Trophoblast cell (in vitro differentiated cells and primary cell): Measurements from ENCODE around the gene GHR.

ENCODE experiments used
- DNase-seq, 2 donors: peaks; one replicate each; pipeline ENCODE4 v3.0.0-alpha.2; 2016
- H2AFZ ChIP-seq: 2 replicates; pipeline ENCODE4 v1.6.1; 2013; ENCODE audit warnings: low read length, moderate library complexity, mild to moderate bottlenecking; ENCODE audit not compliant: insufficient read depth, poor library complexity
- H2AK5ac ChIP-seq: 2 replicates; pipeline ENCODE4 v1.6.1; 2013; ENCODE audit warnings: mild to moderate bottlenecking, low read length
- H2BK120ac ChIP-seq: 2 replicates; pipeline ENCODE4 v1.6.1; 2013; ENCODE audit warnings: low read length, mild to moderate bottlenecking, moderate library complexity; ENCODE audit not compliant: insufficient read depth, poor library complexity
- H2BK12ac ChIP-seq: 2 replicates; pipeline ENCODE4 v1.6.1; 2013; ENCODE audit warnings: mild to moderate bottlenecking, low read length, moderate library complexity
- H2BK5ac ChIP-seq: 2 replicates; pipeline ENCODE4 v1.6.1; 2013; ENCODE audit warnings: low read length, low read depth, moderate library complexity, mild to moderate bottlenecking; ENCODE audit not compliant: poor library complexity
- H3K14ac ChIP-seq: 2 replicates; pipeline ENCODE4 v1.6.1; 2013; ENCODE audit warnings: mild to moderate bottlenecking, low read length
- H3K18ac ChIP-seq: 2 replicates; pipeline ENCODE4 v1.6.1; 2013; ENCODE audit warnings: mild to moderate bottlenecking, low read length
- H3K23ac ChIP-seq: 2 replicates; pipeline ENCODE4 v1.6.1; 2013; ENCODE audit warnings: low read length
- H3K27ac ChIP-seq: 2 replicates; pipeline ENCODE4 v1.5.1; 2013; ENCODE audit warnings: low read depth, mild to moderate bottlenecking, inconsistent platforms, low read length, moderate library complexity
- H3K27me3 ChIP-seq: 2 replicates; pipeline ENCODE4 v1.6.1; 2013; ENCODE audit warnings: inconsistent platforms, mild to moderate bottlenecking, low read length, moderate library complexity; ENCODE audit not compliant: insufficient read depth
- H3K36me3 ChIP-seq, 2 experiments: 1 replicate in 1 of 2; 2 replicates in 1 of 2; pipeline ENCODE4 v1.6.1; 2013; ENCODE audit warnings: low read length in 2 of 2, mild to moderate bottlenecking in 2 of 2, moderate library complexity in 1 of 2; ENCODE audit not compliant: insufficient read depth in 2 of 2, control insufficient read depth in 1 of 2
- H3K4ac ChIP-seq: 2 replicates; pipeline ENCODE4 v1.6.1; 2013; ENCODE audit warnings: low read depth, mild to moderate bottlenecking, low read length, moderate library complexity
- H3K4me1 ChIP-seq, 2 experiments: 1 replicate in 1 of 2; 2 replicates in 1 of 2; pipeline ENCODE4 v1.6.1; 2013; ENCODE audit warnings: low read length in 2 of 2, mild to moderate bottlenecking in 2 of 2, moderate library complexity in 1 of 2; ENCODE audit not compliant: insufficient read depth in 2 of 2, control insufficient read depth in 1 of 2
- H3K4me2 ChIP-seq: 2 replicates; pipeline ENCODE4 v1.6.1; 2013; ENCODE audit warnings: inconsistent platforms, mild to moderate bottlenecking, low read length, moderate library complexity
- H3K4me3 ChIP-seq: 2 replicates; pipeline ENCODE4 v1.5.1; 2013; ENCODE audit warnings: mild to moderate bottlenecking, low read depth, low read length, inconsistent platforms
- H3K79me1 ChIP-seq: one replicate; pipeline ENCODE4 v1.6.1; 2013; ENCODE audit warnings: low read length
- H3K79me2 ChIP-seq: 2 replicates; pipeline ENCODE4 v1.6.1; 2013; ENCODE audit warnings: low read length, mild to moderate bottlenecking; ENCODE audit not compliant: control insufficient read depth, insufficient read depth, poor library complexity
- H3K9ac ChIP-seq: 2 replicates; pipeline ENCODE4 v1.6.1; 2013; ENCODE audit warnings: mild to moderate bottlenecking, low read length
- H3K9me3 ChIP-seq: 2 replicates; pipeline ENCODE4 v1.6.1; 2013; ENCODE audit warnings: low read depth, mild to moderate bottlenecking, control low read depth, inconsistent platforms, low read length; ENCODE audit not compliant: insufficient read depth
- H4K12ac ChIP-seq: 2 replicates; pipeline ENCODE4 v1.6.1; 2013; ENCODE audit warnings: low read depth, mild to moderate bottlenecking, low read length, moderate library complexity
- H4K8ac ChIP-seq: 2 replicates; pipeline ENCODE4 v1.6.1; 2013; ENCODE audit warnings: low read depth, mild to moderate bottlenecking, low read length, moderate library complexity
- H4K91ac ChIP-seq: one replicate; pipeline ENCODE4 v1.6.1; 2013; ENCODE audit warnings: low read depth, mild to moderate bottlenecking, low read length, moderate library complexity
- WGBS: extraction: QIAGEN DNeasy Blood & Tissue Kit; methylation state at CpG from one replicate; pipeline ENCODE4 v1.1.7; 2013; ENCODE audit warnings: missing lambda C conversion rate; ENCODE audit not compliant: insufficient read length, insufficient coverage; ENCODE audit errors: extremely low coverage; 5-methylcytosine and 5-hydroxymethylcytosine counted together

GHR gene

DNA sequence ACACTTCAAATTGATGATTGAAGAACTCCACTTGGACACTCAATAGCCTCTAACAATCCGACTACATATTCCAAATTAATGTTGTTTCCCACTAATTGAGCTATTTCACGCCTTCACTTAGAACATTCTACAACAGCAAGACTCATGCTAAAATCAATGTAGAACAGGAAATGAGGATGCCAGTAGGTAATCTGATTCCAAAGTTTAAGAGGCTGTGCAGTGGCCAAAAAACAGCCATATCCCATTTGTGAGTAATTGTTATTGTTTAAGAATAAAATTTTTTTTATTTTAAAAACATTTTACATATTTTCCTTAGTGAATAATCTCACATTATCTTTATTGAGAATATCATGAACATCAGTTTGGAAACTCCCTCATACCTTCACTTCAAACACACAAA lies 35.7 kb upstream of the GHR start:
- Histone ChIP-seq H2AFZ (no peak overlapping the region), H4K12ac (no peak overlapping the region), H3K4me3 (no peak overlapping the region), H3K23ac (no peak overlapping the region), H2BK12ac (no peak overlapping the region), H3K27ac (no peak overlapping the region), H3K79me2 (no peaks in the 10 kb centered on the region), H4K91ac (no peak overlapping the region), H3K18ac (no peak overlapping the region), H3K79me1 (no peaks in the 10 kb centered on the region), H3K9me3 (no peaks in the 10 kb centered on the region), H3K4me2 (no peak overlapping the region), H3K4me1 (no peaks in the 10 kb centered on the region), H3K36me3 (no peaks in the 10 kb centered on the region), H2BK5ac (no peak overlapping the region), H3K9ac (no peak overlapping the region), H4K8ac (no peak overlapping the region), H2BK120ac (no peak overlapping the region), H2AK5ac (no peak overlapping the region), H3K27me3 (no peaks in the 10 kb centered on the region), H3K4ac (no peak overlapping the region), H3K14ac (no peak overlapping the region)
- no CpG with 5 or more reads among the region's 2 CpGs for WGBS
- no peak for DNase-seq

DNA sequence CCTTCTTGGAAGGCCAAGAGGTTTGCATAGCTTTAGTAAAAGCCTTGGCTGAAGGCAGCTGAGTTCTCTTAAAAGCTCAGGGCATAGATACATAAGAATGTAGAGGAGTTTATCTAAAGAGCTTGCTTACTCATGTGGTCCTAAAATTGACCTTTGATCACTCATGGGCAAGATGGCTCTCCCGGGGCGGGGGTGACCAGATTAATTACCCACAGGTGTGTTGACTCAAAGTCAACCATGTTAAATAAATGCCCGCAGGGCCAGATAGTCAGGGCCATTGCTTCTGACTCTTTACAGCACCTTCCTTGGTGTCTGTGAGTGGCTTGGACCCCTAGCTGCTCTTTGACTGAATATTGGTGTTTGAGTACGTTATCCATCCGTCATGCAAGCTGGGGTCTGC lies 33.1 kb upstream of the GHR start:
- Histone ChIP-seq H3K4me1 (no peaks in the 10 kb centered on the region), H3K23ac (no peak overlapping the region), H4K91ac (no peak overlapping the region), H2BK120ac (no peak overlapping the region), H2AFZ (no peak overlapping the region), H3K36me3 (no peaks in the 10 kb centered on the region), H2BK12ac (no peak overlapping the region), H3K4me3 (no peak overlapping the region), H3K27me3 (no peaks in the 10 kb centered on the region), H3K18ac (no peak overlapping the region), H3K14ac (no peak overlapping the region), H3K79me2 (no peaks in the 10 kb centered on the region), H2AK5ac (no peak overlapping the region), H3K79me1 (no peaks in the 10 kb centered on the region), H3K4ac (no peak overlapping the region), H4K12ac (no peak overlapping the region), H3K27ac (no peak overlapping the region), H4K8ac (no peak overlapping the region), H2BK5ac (no peak overlapping the region), H3K9ac (no peak overlapping the region), H3K9me3 (peaks cover 3% of the 10 kb centered on the region), H3K4me2 (no peak overlapping the region)
- no peak for DNase-seq
- no CpG with 5 or more reads among the region's 5 CpGs for WGBS

DNA sequence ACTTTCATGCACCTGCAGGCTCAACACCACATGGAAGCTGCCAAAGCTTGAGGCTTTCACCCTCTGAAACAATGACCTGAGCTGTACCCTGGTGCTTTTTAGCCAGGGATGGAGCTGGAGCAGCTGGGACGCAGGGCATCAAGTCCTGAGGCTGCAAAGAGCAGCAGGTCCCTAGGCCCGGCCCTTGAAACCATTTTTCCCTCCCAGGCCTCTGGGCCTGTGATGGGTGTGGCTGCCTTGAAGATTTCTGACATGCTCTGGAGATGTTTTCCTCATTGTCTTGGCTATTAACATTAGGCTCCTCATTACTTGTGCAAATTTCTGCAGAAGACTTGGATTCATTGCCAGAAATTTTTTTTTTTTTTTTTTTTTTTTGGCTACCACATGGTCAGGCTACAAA lies 30.3 kb upstream of the GHR start:
- Histone ChIP-seq H3K4me1 (no peaks in the 10 kb centered on the region), H4K91ac (no peak overlapping the region), H3K4ac (no peak overlapping the region), H3K27ac (no peak overlapping the region), H3K4me2 (no peak overlapping the region), H4K12ac (no peak overlapping the region), H2AK5ac (no peak overlapping the region), H2AFZ (no peak overlapping the region), H2BK5ac (no peak overlapping the region), H3K36me3 (no peaks in the 10 kb centered on the region), H3K9me3 (peaks cover 11% of the 10 kb centered on the region), H3K9ac (no peak overlapping the region), H3K23ac (no peak overlapping the region), H3K14ac (no peak overlapping the region), H3K4me3 (no peak overlapping the region), H4K8ac (no peak overlapping the region), H3K18ac (no peak overlapping the region), H2BK120ac (no peak overlapping the region), H3K79me1 (no peaks in the 10 kb centered on the region), H3K27me3 (no peaks in the 10 kb centered on the region), H3K79me2 (no peaks in the 10 kb centered on the region), H2BK12ac (no peak overlapping the region)
- no peak for DNase-seq
- no CpG with 5 or more reads among the region's 2 CpGs for WGBS

DNA sequence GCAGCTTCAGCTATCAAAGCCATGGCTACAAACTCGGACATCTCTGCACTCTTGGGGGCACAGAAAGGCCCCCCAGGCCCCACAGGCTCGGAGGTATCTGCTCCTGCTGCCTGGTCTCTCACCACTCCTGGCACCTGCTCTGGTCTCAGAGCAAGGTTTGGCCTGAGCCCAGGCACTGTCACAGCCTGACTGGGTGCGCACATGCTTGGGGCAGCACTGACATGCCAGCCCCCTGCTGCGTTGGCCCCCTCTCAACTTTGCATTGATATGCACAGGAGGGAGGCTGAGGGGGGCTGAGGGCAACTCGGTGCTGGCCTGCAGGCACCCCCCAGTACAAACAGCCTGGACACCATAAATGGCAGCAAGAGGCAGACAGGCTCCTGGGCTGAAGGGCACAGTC lies 27.1 kb upstream of the GHR start:
- Histone ChIP-seq H3K79me1 (no peaks in the 10 kb centered on the region), H3K14ac (no peak overlapping the region), H3K9ac (no peak overlapping the region), H3K23ac (no peak overlapping the region), H3K27me3 (no peaks in the 10 kb centered on the region), H3K79me2 (no peaks in the 10 kb centered on the region), H3K27ac (no peak overlapping the region), H3K4ac (no peak overlapping the region), H4K8ac (no peak overlapping the region), H3K9me3 (peaks cover 11% of the 10 kb centered on the region), H2BK12ac (no peak overlapping the region), H3K18ac (no peak overlapping the region), H2AFZ (no peak overlapping the region), H2AK5ac (no peak overlapping the region), H3K4me3 (peak overlapping the region; percentile 14), H3K4me1 (no peaks in the 10 kb centered on the region), H3K4me2 (no peak overlapping the region), H4K12ac (no peak overlapping the region), H3K36me3 (no peaks in the 10 kb centered on the region), H4K91ac (no peak overlapping the region), H2BK5ac (no peak overlapping the region), H2BK120ac (no peak overlapping the region)
- no CpG with 5 or more reads among the region's 5 CpGs for WGBS
- DNase-seq = no peak
